Gastrocnemius medialis (tissue), 4 donors: ENCODE results near the gene KLHL35. TPM values are rescaled to one million over a fixed set of nuclear protein-coding genes. Genes with fewer than 3 reads are reported as not detected.

Experiments
- ATAC-seq, 2 donors: fragments of 150-250 bp; one replicate each; pipeline ENCODE4 v1.9.1; 2016
- DNase-seq, 2 donors: peaks; one replicate each; pipeline ENCODE4 v3.0.0-alpha.2; 2019
- H3K27ac ChIP-seq, 4 donors: fragments of 200-600 bp; sonication (generic); 1 replicate in 1 of 4; 2 replicates in 3 of 4; pipeline ENCODE4 v1.5.1; 2016 to 2018; ENCODE audit warnings: mild to moderate bottlenecking in 2 of 4, moderate library complexity in 1 of 4
- H3K27me3 ChIP-seq, 3 donors: fragments of 200-600 bp; sonication (generic) in 2 of 3; 1 replicate in 1 of 3; 2 replicates in 2 of 3; pipeline versions ENCODE4 v1.5.1 to v1.6.0; 2016 to 2019; ENCODE audit warnings: mild to moderate bottlenecking in 1 of 3, moderate library complexity in 1 of 3
- H3K36me3 ChIP-seq, 2 donors: fragments of 200-600 bp; sonication (generic) in 1 of 2; one replicate each; pipeline ENCODE4 v1.5.1; 2017 to 2018
- H3K4me1 ChIP-seq, 2 donors: fragments of 200-600 bp; sonication (generic) in 1 of 2; one replicate each; pipeline ENCODE4 v1.5.1; 2016 to 2017; ENCODE audit warnings: mild to moderate bottlenecking in 2 of 2
- H3K4me3 ChIP-seq, 4 donors: fragments of 200-600 bp; sonication (generic) in 3 of 4; 1 replicate in 1 of 4; 2 replicates in 3 of 4; pipeline ENCODE4 v1.5.1; 2016 to 2019; ENCODE audit warnings: mild to moderate bottlenecking in 2 of 4
- H3K9me3 ChIP-seq, 3 donors: fragments of 200-600 bp; sonication (generic) in 2 of 3; 1 replicate in 1 of 3; 2 replicates in 2 of 3; pipeline ENCODE4 v1.5.1; 2016 to 2019
- POLR2A ChIP-seq, 2 donors: fragments of 450-650 bp; IDR thresholded peaks; one replicate each; pipeline ENCODE4 v1.6.1; 2017; ENCODE audit warnings: antibody characterized with exemption in 2 of 2, mild to moderate bottlenecking in 2 of 2, moderate library complexity in 2 of 2
- in situ Hi-C, 4 donors: fragments of 200-750 bp; cut with MboI; loops; one replicate each; pipeline versions ENCODE4 v1.15.0 to v1.8.0; 2017; ENCODE audit warnings: low sequenced_read_pairs in 4 of 4
- intact Hi-C: fragments of 100-400 bp; cut with DNase I; formaldehyde crosslinking; loops from one replicate; pipeline ENCODE4 v1.15.1; 2023; ENCODE audit warnings: low total_unique reads
- total RNA-seq, 4 donors: library from RNA; depleted of rRNA; stranded (reverse); fragments of >200 nt; gene quantifications; one replicate each; pipeline versions ENCODE4 v1.1.0 to v1.2.3, GENCODE V29; 2016
- TF ChIP-seq, protein P1 (sequence below), 5 experiments: fragments of 450-650 bp in 3 of 5; fragments of 200-600 bp in 2 of 5; sonication (generic) in 2 of 5; IDR thresholded peaks in 4 of 5; conservative IDR thresholded peaks in 1 of 5; 1 replicate in 4 of 5; 2 replicates in 1 of 5; pipeline ENCODE4 v1.5.1; 2016 to 2019; ENCODE audit warnings: antibody characterized with exemption in 5 of 5, mild to moderate bottlenecking in 3 of 5, moderate library complexity in 3 of 5

The KLHL35 gene
- total RNA-seq, 4 donors from 2014 or later, result 0.53 to 1.8 (median 1.0) TPM; not detected in 1

DNA sequence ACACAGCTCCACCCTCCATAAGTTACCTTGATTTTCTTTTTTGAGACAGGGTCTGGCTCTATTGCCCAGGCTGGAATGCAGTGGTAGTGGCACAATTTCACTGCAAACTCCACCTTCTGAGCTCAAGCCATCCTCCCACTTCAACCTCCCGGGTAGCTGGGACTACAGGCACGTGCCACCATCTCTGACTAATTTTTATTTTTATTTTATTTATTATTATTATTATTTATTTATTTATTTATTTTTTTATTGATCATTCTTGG is 24.1 kb downstream of the KLHL35 start:
- H3K36me3 ChIP-seq, result peaks cover 5 to 43% of the 10 kb centered on the region in 2 donors
- no peaks in the 10 kb centered on the region for H3K27me3 ChIP-seq
- intact Hi-C loops, result no loop called here
- no peaks in the 10 kb centered on the region for H3K9me3 ChIP-seq
- peaks cover 3 to 16% of the 10 kb centered on the region in 2 donors for H3K4me1 ChIP-seq
- TF ChIP-seq, protein P1, sequence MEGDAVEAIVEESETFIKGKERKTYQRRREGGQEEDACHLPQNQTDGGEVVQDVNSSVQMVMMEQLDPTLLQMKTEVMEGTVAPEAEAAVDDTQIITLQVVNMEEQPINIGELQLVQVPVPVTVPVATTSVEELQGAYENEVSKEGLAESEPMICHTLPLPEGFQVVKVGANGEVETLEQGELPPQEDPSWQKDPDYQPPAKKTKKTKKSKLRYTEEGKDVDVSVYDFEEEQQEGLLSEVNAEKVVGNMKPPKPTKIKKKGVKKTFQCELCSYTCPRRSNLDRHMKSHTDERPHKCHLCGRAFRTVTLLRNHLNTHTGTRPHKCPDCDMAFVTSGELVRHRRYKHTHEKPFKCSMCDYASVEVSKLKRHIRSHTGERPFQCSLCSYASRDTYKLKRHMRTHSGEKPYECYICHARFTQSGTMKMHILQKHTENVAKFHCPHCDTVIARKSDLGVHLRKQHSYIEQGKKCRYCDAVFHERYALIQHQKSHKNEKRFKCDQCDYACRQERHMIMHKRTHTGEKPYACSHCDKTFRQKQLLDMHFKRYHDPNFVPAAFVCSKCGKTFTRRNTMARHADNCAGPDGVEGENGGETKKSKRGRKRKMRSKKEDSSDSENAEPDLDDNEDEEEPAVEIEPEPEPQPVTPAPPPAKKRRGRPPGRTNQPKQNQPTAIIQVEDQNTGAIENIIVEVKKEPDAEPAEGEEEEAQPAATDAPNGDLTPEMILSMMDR (IDR thresholded peaks at IDR 0.05 in 4 of 5, conservative IDR thresholded peaks at IDR 0.05 in 1 of 5), result no peak
- no peak for TF ChIP-seq POLR2A (IDR thresholded peaks at IDR 0.05)
- H3K27ac ChIP-seq, result no peak overlapping the region
- DNase-seq (no peak), ATAC-seq (no peak)
- H3K4me3 ChIP-seq, result no peak overlapping the region
- in situ Hi-C loops, result no loop called here

DNA sequence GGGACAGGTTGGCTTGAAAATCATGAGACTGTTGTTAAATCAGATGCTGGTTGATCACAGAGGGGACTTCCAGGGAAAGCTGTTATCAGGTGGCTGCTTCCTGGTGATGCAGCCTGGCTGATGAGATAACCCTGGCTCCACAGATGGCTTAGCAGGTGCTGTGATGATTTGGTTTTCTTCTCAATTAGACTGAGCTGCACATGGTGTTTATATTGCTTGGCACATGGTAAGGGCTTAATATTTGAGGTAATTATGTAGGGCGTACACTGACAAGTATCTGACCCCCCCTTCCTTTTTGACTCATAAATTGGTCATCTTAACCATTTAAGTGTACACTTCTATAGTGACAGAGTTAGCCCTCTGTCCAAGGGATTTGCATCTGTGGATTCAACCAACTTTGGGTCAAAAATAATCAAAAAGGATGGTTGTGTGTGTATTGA is 26.6 kb downstream of the KLHL35 start:
- in situ Hi-C loops (no loop called here), intact Hi-C loops (no loop called here)
- Histone ChIP-seq H3K36me3 (peaks cover 5 to 62% of the 10 kb centered on the region in 2 donors), H3K4me1 (peaks cover 19 to 23% of the 10 kb centered on the region in 2 donors), H3K4me3 (no peak overlapping the region), H3K27ac (no peak overlapping the region), H3K27me3 (no peaks in the 10 kb centered on the region), H3K9me3 (no peaks in the 10 kb centered on the region)
- TF ChIP-seq, protein P1 (IDR thresholded peaks at IDR 0.05 in 4 of 5, conservative IDR thresholded peaks at IDR 0.05 in 1 of 5), result no peak
- no peak for TF ChIP-seq POLR2A (IDR thresholded peaks at IDR 0.05)
- DNase-seq (no peak), ATAC-seq (no peak)

DNA sequence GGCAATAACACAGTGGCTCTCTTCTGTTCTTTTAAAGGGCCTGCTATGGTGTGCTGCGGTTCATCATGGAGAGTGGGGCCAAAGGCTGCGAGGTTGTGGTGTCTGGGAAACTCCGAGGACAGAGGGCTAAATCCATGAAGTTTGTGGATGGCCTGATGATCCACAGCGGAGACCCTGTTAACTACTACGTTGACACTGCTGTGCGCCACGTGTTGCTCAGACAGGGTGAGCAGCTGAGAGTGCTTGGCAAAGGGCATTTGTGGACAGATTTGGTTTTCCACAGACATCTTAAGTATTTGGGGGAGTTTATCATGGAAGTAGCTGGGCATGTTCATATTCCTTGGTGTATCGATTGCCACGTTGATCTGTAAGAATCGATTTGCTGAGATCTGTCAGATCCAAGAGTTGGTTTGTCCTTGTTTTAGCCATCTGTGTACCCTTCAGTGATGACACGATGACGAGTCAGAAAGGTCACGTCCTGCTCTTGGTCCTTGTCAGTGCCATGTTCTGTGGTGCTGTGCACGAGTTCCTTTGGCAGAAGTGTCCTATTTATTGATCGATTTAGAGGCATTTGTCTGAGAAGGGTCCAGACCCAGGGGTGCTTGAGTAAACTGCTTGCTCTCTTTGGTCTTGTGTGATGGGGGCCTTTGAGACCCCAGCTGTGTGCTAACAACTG is 28.9 kb downstream of the KLHL35 start:
- intact Hi-C loops (no loop called here), in situ Hi-C loops (no loop called here)
- ATAC-seq (no peak), DNase-seq (no peak)
- Histone ChIP-seq H3K4me3 (no peak overlapping the region), H3K27ac (peak overlapping the region in 2 of 4 donors; percentile 94 to 98), H3K4me1 (peaks cover 32 to 37% of the 10 kb centered on the region in 2 donors), H3K9me3 (no peaks in the 10 kb centered on the region), H3K36me3 (peaks cover 5 to 69% of the 10 kb centered on the region in 2 donors), H3K27me3 (no peaks in the 10 kb centered on the region)
- TF ChIP-seq, protein P1 (IDR thresholded peaks at IDR 0.05 in 4 of 5, conservative IDR thresholded peaks at IDR 0.05 in 1 of 5), result no peak
- no peak for TF ChIP-seq POLR2A (IDR thresholded peaks at IDR 0.05)

DNA sequence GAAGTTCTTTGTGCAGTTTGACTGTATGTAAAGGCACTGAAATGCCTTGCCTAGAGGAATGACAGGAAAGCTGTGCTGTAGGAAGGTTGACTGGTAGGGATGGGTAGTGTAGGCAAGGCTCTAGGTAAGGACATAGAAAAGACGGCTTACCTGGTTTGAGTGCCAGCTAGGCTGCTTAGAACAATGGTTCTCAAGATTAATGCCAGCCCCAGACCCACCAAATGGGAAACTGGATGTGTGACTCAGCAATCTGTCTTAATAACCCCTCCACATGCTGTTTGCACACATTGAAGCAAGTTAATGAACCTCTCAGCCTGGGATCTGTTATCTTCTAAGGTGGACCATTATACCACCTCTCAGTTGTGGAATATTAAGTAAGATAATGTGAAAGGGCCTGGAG is 30.0 kb downstream of the KLHL35 start:
- no peaks in the 10 kb centered on the region for H3K27me3 ChIP-seq
- in situ Hi-C loops, result no loop called here
- ATAC-seq, result no peak
- H3K36me3 ChIP-seq, result peaks cover 5 to 69% of the 10 kb centered on the region in 2 donors
- H3K4me3 ChIP-seq, result no peak overlapping the region
- no peaks in the 10 kb centered on the region for H3K9me3 ChIP-seq
- H3K27ac ChIP-seq, result peak overlapping the region; percentile 90 to 98 (median 92)
- TF ChIP-seq POLR2A (IDR thresholded peaks at IDR 0.05), result no peak
- TF ChIP-seq, protein P1 (IDR thresholded peaks at IDR 0.05 in 4 of 5, conservative IDR thresholded peaks at IDR 0.05 in 1 of 5), result no peak
- intact Hi-C loops, result no loop called here
- H3K4me1 ChIP-seq, result peaks cover 32 to 33% of the 10 kb centered on the region in 2 donors
- no peak for DNase-seq
